H1 (cell line): ENCODE data around the gene LAMC1. TPM values are rescaled to one million over a fixed set of nuclear protein-coding genes. Genes with fewer than 3 reads are reported as not detected.

Source experiments
- CTCF ChIA-PET: fragments of 300-600 bp; sonication (Branson Sonifier 250); formaldehyde crosslinking; loops from one replicate; lab custom pipeline; 2021; ENCODE audit not compliant: partially characterized antibody; lab: Charles Lee
- POLR2A ChIA-PET: fragments of 300-600 bp; sonication (Branson Sonifier 250); formaldehyde crosslinking; loops from one replicate; lab custom pipeline; 2021; ENCODE audit warnings: inconsistent platforms; ENCODE audit not compliant: partially characterized antibody; lab: Charles Lee
- DNase-seq, 2 experiments: peaks; one replicate each; pipeline versions ENCODE4 v3.0.0 to v3.0.0-alpha.2; 2010 to 2022; ENCODE audit warnings: low spot score in 2 of 2, low read depth in 1 of 2, mixed read lengths in 1 of 2
- FAIRE-seq: peaks from 2 replicates; lab custom pipeline; 2011; peaks lifted over from hg19 to GRCh38; lab: Jason Lieb, UNC
- H2AFZ ChIP-seq: 2 replicates; pipeline ENCODE4 v1.8.1; 2012; ENCODE audit warnings: low read length, inconsistent platforms
- H2AK5ac ChIP-seq: 2 replicates; pipeline ENCODE4 v1.6.1; 2013; ENCODE audit warnings: low read depth, low read length
- H2BK120ac ChIP-seq: replicated peaks from 2 replicates; pipeline ENCODE3; 2013; ENCODE audit warnings: low read depth, low read length, inconsistent platforms
- H2BK12ac ChIP-seq: 2 replicates; pipeline ENCODE4 v1.6.1; 2013; ENCODE audit warnings: low read depth, low read length
- H2BK15ac ChIP-seq: 2 replicates; pipeline ENCODE4 v1.6.1; 2013; ENCODE audit warnings: low read length
- H2BK20ac ChIP-seq: 2 replicates; pipeline ENCODE4 v1.6.1; 2013; ENCODE audit warnings: low read length
- H2BK5ac ChIP-seq: 2 replicates; pipeline ENCODE4 v1.6.1; 2013; ENCODE audit warnings: low read depth, low read length
- H3K14ac ChIP-seq: 2 replicates; pipeline ENCODE4 v1.6.1; 2013; ENCODE audit warnings: inconsistent platforms; ENCODE audit not compliant: insufficient read length
- H3K18ac ChIP-seq: 2 replicates; pipeline ENCODE4 v1.6.1; 2013; ENCODE audit warnings: low read length; ENCODE audit errors: extremely low read depth
- H3K23ac ChIP-seq: 2 replicates; pipeline ENCODE4 v1.6.1; 2013; ENCODE audit warnings: inconsistent platforms; ENCODE audit not compliant: insufficient read length
- H3K23me2 ChIP-seq: 2 replicates; pipeline ENCODE4 v1.6.1; 2013; ENCODE audit warnings: low read depth, low read length
- H3K27ac ChIP-seq: 2 replicates; pipeline ENCODE4 v1.6.1; 2011; ENCODE audit warnings: low read depth, low read length, inconsistent platforms
- H3K27me3 ChIP-seq, 4 experiments: replicated peaks in 1 of 4; 1 replicate in 1 of 4; 2 replicates in 3 of 4; pipeline versions ENCODE4 v1.6.1 to v1.8.1; 2011 to 2013; ENCODE audit warnings: low read length in 3 of 4, mild to moderate bottlenecking in 3 of 4, inconsistent platforms in 2 of 4, mixed read lengths in 2 of 4, moderate library complexity in 1 of 4; ENCODE audit not compliant: control insufficient read depth in 3 of 4, insufficient read depth in 3 of 4; ENCODE audit errors: extremely low read depth in 1 of 4
- H3K36me3 ChIP-seq, 4 experiments: 2 replicates each; pipeline versions ENCODE4 v1.6.1 to v1.8.1; 2011 to 2013; ENCODE audit warnings: mild to moderate bottlenecking in 4 of 4, low read length in 3 of 4, moderate library complexity in 2 of 4, control low read depth in 1 of 4, inconsistent platforms in 1 of 4; ENCODE audit not compliant: insufficient read depth in 4 of 4, control insufficient read depth in 2 of 4
- H3K4ac ChIP-seq: replicated peaks from 2 replicates; pipeline ENCODE3; 2013; ENCODE audit warnings: low read length, low read depth, mixed read lengths, inconsistent platforms; ENCODE audit not compliant: insufficient read length
- H3K4me1 ChIP-seq, 4 experiments: replicated peaks in 1 of 4; 1 replicate in 1 of 4; 2 replicates in 3 of 4; pipeline versions ENCODE4 v1.6.1 to v1.8.1; 2011 to 2013; ENCODE audit warnings: low read length in 3 of 4, inconsistent platforms in 2 of 4, mixed read lengths in 1 of 4; ENCODE audit not compliant: insufficient read depth in 4 of 4, control insufficient read depth in 3 of 4
- H3K4me2 ChIP-seq, 2 experiments: 2 replicates each; pipeline versions ENCODE4 v1.6.1 to v1.8.1; 2011 to 2013; ENCODE audit warnings: low read depth in 2 of 2, low read length in 2 of 2, control low read depth in 1 of 2, inconsistent platforms in 1 of 2, mild to moderate bottlenecking in 1 of 2; ENCODE audit not compliant: insufficient read depth in 1 of 2
- H3K4me3 ChIP-seq, 4 experiments: fragments of 200-600, 300-600 bp in 1 of 4; sonication (generic), shearing (Covaris generic), sonication (Bioruptor Twin) in 1 of 4; 2 replicates each; pipeline versions ENCODE4 v1.5.1 to v1.8.1; 2011 to 2016; ENCODE audit warnings: low read length in 4 of 4, low read depth in 3 of 4, control low read depth in 2 of 4, inconsistent platforms in 2 of 4, mild to moderate bottlenecking in 2 of 4, mixed read lengths in 1 of 4, moderate library complexity in 1 of 4; ENCODE audit not compliant: insufficient read depth in 2 of 4; ENCODE audit errors: extremely low read depth in 1 of 4
- H3K56ac ChIP-seq: replicated peaks from 2 replicates; pipeline ENCODE3; 2013; ENCODE audit warnings: low read depth, mild to moderate bottlenecking, mixed read lengths, low read length, inconsistent platforms; ENCODE audit not compliant: insufficient read length
- H3K79me1 ChIP-seq: 2 replicates; pipeline ENCODE4 v1.6.1; 2013; ENCODE audit warnings: low read depth, low read length, control low read depth
- H3K79me2 ChIP-seq, 2 experiments: 2 replicates each; pipeline versions ENCODE4 v1.6.1 to v1.8.1; 2012 to 2013; ENCODE audit warnings: low read length in 2 of 2, mild to moderate bottlenecking in 2 of 2, inconsistent platforms in 1 of 2; ENCODE audit not compliant: insufficient read depth in 2 of 2, control insufficient read depth in 1 of 2
- H3K9ac ChIP-seq, 4 experiments: replicated peaks in 1 of 4; 1 replicate in 1 of 4; 2 replicates in 3 of 4; pipeline versions ENCODE4 v1.6.1 to v1.8.1; 2011 to 2013; ENCODE audit warnings: low read depth in 3 of 4, low read length in 3 of 4, control low read depth in 2 of 4, mild to moderate bottlenecking in 2 of 4, moderate library complexity in 2 of 4, inconsistent platforms in 1 of 4; ENCODE audit errors: extremely low read depth in 1 of 4
- H3K9me3 ChIP-seq, 2 experiments: 2 replicates each; pipeline versions ENCODE4 v1.6.1 to v1.8.1; 2012 to 2013; ENCODE audit warnings: mild to moderate bottlenecking in 2 of 2, moderate library complexity in 2 of 2, control low read depth in 1 of 2, inconsistent platforms in 1 of 2, low read depth in 1 of 2, low read length in 1 of 2, mixed read lengths in 1 of 2; ENCODE audit not compliant: insufficient read depth in 2 of 2
- H4K20me1 ChIP-seq, 2 experiments: replicated peaks in 1 of 2; 2 replicates each; pipeline versions ENCODE3 to v1.8.1; 2011 to 2013; ENCODE audit warnings: inconsistent platforms in 2 of 2, low read length in 2 of 2, mild to moderate bottlenecking in 1 of 2; ENCODE audit not compliant: insufficient read depth in 2 of 2, control insufficient read depth in 1 of 2
- H4K5ac ChIP-seq: 2 replicates; pipeline ENCODE4 v1.6.1; 2013; ENCODE audit warnings: low read length, low read depth, mixed read lengths, inconsistent platforms; ENCODE audit not compliant: insufficient read length
- H4K8ac ChIP-seq: 2 replicates; pipeline ENCODE4 v1.8.0; 2013; ENCODE audit warnings: mild to moderate bottlenecking, moderate library complexity, low read length, inconsistent platforms; ENCODE audit not compliant: insufficient read depth; ENCODE audit errors: extremely low read depth
- H4K91ac ChIP-seq: replicated peaks from 2 replicates; pipeline ENCODE3; 2013; ENCODE audit warnings: low read length, mixed read lengths, inconsistent platforms; ENCODE audit not compliant: insufficient read length
- CBX8 ChIP-seq: fragments of 300-800, 300-1000 bp; sonication (generic); IDR thresholded peaks from 2 replicates; pipeline ENCODE4 v1.7.1; 2016; ENCODE audit warnings: low read depth, low read length, borderline replicate concordance
- CHD2 ChIP-seq: IDR thresholded peaks from 2 replicates; pipeline ENCODE4 v1.6.1; 2012; ENCODE audit warnings: low read length, improper control_type of control experiment
- GABPA ChIP-seq: IDR thresholded peaks from 2 replicates; pipeline ENCODE4 v1.6.1; 2011; ENCODE audit warnings: mild to moderate bottlenecking, low read length, moderate library complexity, borderline replicate concordance; ENCODE audit not compliant: insufficient read depth
- JUND ChIP-seq: IDR thresholded peaks from 2 replicates; pipeline ENCODE4 v1.6.1; 2011; ENCODE audit warnings: mild to moderate bottlenecking, improper control_type of control experiment, low read length
- KDM4A ChIP-seq: IDR thresholded peaks from one replicate; pipeline ENCODE4 v1.7.1; 2012; ENCODE audit warnings: low read depth, mild to moderate bottlenecking, moderate library complexity, low read length, inconsistent platforms; ENCODE audit not compliant: severe bottlenecking
- POLR2AphosphoS5 ChIP-seq: IDR thresholded peaks from 2 replicates; pipeline ENCODE4 v1.6.1; 2011; ENCODE audit warnings: low read depth, low read length
- RNF2 ChIP-seq: fragments of 200-900, 300-1000 bp; sonication (generic); IDR thresholded peaks from 2 replicates; pipeline ENCODE4 v1.7.1; 2016; ENCODE audit warnings: borderline replicate concordance, low read depth, mild to moderate bottlenecking, antibody characterized with exemption, low read length; ENCODE audit not compliant: poor library complexity, severe bottlenecking; ENCODE audit errors: missing control alignments
- SP4 ChIP-seq: IDR thresholded peaks from 2 replicates; pipeline ENCODE4 v1.6.1; 2012; ENCODE audit warnings: low read length, inconsistent platforms
- TAF1 ChIP-seq: IDR thresholded peaks from 2 replicates; pipeline ENCODE4 v1.6.1; 2011; ENCODE audit warnings: mild to moderate bottlenecking, low read depth, low read length
- ZNF274 ChIP-seq: IDR thresholded peaks from 2 replicates; pipeline ENCODE4 v1.7.0; 2012; ENCODE audit warnings: low read length, borderline replicate concordance; ENCODE audit errors: extremely low read depth
- WGBS, 2 experiments: shearing (Covaris generic) in 1 of 2; methylation state at CpG; one replicate each; pipeline versions ENCODE4 v1.1.6 to v1.1.7; 2013 to 2015; ENCODE audit warnings: low lambda C conversion rate in 2 of 2, mixed read lengths in 2 of 2, inconsistent platforms in 1 of 2, low coverage in 1 of 2, missing lambda C conversion rate in 1 of 2; ENCODE audit not compliant: insufficient replicate concordance in 2 of 2, insufficient coverage in 1 of 2, insufficient read length in 1 of 2; ENCODE audit errors: extremely low coverage in 1 of 2, missing lambda C conversion rate in 1 of 2; 5-methylcytosine and 5-hydroxymethylcytosine counted together
- polyA plus RNA-seq, 7 experiments: library from polyadenylated mRNA; depleted of rRNA in 3 of 7; stranded (reverse) in 5 of 7; unstranded in 2 of 7; fragments of >200 nt in 5 of 7; fragments of 200-250 nt in 2 of 7; gene quantifications; 1 replicate in 5 of 7; 2 replicates in 1 of 7; 4 replicates in 1 of 7; pipeline versions ENCODE4 v1.2.1 to v1.2.3, GENCODE V29; 2011 to 2013; ENCODE audit warnings: missing spikeins in 2 of 7, mixed read lengths in 2 of 7
- total RNA-seq: library from RNA; stranded (reverse); fragmentation: NEBNext Ultra II Directional; extraction: Animal tissue kit (Norgen Biotek cat#: 25700); gene quantifications from 2 replicates; pipeline ENCODE4 v1.2.1, GENCODE V29; 2021

Gene LAMC1
- total and polyA plus RNA-seq, 2 of the 8 experiments (the other 6 are each of a cell fraction or from before 2014, with no cell fraction given) = 47.6 to 90.3 TPM

GRCh38 chr1:182990413-182991144, 32.6 kb upstream of the LAMC1 start:
- Histone ChIP-seq H3K18ac (no peak overlapping the region), H2AFZ (peak overlapping the region; percentile 56), H2BK5ac (no peak overlapping the region), H3K9me3 (no peaks in the 10 kb centered on the region), H2BK20ac (no peak overlapping the region), H3K4me2 (no peak overlapping the region), H3K23ac (no peak overlapping the region), H2BK120ac (no peak overlapping the region), H3K27me3 (0 out of 7 replicates have a peak, but pooled peaks cover 0 to 3% (median 0%) of the 10 kb centered on the region in 4 experiments), H3K4me1 (0 out of 7 replicates have a peak, but pooled peaks cover 0 to 2% (median 0%) of the 10 kb centered on the region in 4 experiments), H4K5ac (no peak overlapping the region), H3K14ac (no peak overlapping the region), H3K56ac (no peak overlapping the region), H4K8ac (no peak overlapping the region; the same call in 1 of the 2 replicates), H4K20me1 (no peaks in the 10 kb centered on the region), H3K4me3 (no peak overlapping the region), H2AK5ac (no peak overlapping the region), H2BK12ac (no peak overlapping the region), H3K4ac (no peak overlapping the region), H3K23me2 (no peaks in the 10 kb centered on the region), H3K79me1 (no peaks in the 10 kb centered on the region), H3K79me2 (no peaks in the 10 kb centered on the region), H2BK15ac (no peak overlapping the region), H3K36me3 (no peaks in the 10 kb centered on the region), H4K91ac (no peak overlapping the region), H3K9ac (no peak overlapping the region), H3K27ac (no peak overlapping the region)
- 80% methylated on average over 7 of the region's 7 CpGs; no CpG with 5 or more reads in 1 of the 2 experiments for WGBS, 2 experiments
- POLR2A ChIA-PET = no interaction called here
- CTCF ChIA-PET = interaction anchor here (1.2 kb wide), 1 partner anchor 28 kb away, joined by 6 read pairs; no protein-coding TSS in a partner anchor
- no peak for DNase-seq
- FAIRE-seq = no peak
- TF ChIP-seq RNF2 (no peak), ZNF274 (no peak), TAF1 (no peak), CHD2 (no peak), SP4 (no peak), GABPA (no peak), KDM4A (no peak), JUND (no peak), POLR2AphosphoS5 (no peak), CBX8 (no peak)
